Measurements from ENCODE around the gene PRDM1.

Gene PRDM1

GRCh38 chr6:106118835-106119431 lies 32.8 kb downstream of the PRDM1 start:
- DNase-seq, result peak; percentile 54

DNA sequence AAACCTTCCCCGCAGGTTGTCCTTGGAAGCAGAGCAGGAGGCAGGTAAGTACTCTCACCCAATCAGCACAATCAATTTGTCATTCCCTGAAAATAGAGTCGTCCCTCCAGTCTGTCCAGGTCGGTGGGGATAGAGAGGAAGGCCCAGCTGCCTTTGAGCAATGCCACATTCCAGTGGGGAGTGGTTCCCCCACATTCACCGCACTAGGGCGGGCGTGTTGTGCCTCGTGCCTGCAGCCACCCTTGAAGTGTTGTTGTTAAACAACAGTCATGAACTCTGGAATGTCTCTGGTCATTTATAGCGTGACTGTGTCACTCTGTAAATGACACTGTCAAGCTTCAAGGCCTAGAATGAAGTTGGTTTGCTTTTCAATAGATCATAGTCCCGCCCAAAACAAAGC lies 33.4 kb downstream of the PRDM1 start:
- no peak for DNase-seq

DNA sequence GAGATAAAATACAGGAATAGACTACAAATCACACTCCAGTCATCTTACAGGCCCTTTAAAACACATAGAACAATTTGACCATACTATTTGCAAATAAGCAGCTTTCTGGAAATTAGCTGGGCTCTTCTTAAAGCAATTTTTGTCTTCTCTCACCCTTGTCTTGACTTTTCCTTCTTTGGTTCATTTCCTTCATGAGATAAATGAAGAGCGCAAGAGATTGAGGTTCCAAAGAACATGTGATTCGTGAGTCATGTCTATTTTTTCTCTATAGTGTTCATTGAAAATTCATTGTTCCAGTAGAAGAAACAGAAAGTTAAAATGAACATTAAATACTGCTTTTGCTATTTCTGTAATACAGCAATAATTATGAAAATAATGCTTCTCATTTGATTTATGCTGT lies 33.9 kb downstream of the PRDM1 start:
- no peak for DNase-seq

- no peak for DNase-seq
These were observed 34.3 kb downstream of the PRDM1 start for GRCh38 chr6:106120406-106120805.

GRCh38 chr6:106122306-106122918 lies 36.3 kb downstream of the PRDM1 start:
- DNase-seq, result no peak

GRCh38 chr6:106122938-106123656 lies 37.0 kb downstream of the PRDM1 start:
- DNase-seq, result no peak

DNA sequence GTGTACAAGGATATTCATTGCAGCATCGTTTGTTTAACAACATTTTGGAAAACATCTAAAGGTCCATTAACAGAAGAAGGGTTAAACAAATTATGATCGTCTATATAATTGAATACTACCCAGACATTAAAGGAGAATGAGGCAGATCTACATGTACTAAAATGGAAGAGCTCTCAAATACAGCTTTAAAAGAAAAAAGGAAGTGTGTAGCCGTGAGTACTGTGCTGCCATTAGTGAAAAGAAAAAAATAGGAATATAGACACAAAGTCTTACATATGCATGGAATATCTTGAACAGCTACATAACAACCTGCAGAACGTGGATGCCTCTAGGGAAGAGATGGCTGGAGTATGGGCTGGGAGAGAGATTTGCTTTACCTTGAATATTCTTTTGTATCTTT lies 37.9 kb downstream of the PRDM1 start:
- DNase-seq, result no peak

GRCh38 chr6:106124437-106125430 lies 38.6 kb downstream of the PRDM1 start:
- DNase-seq, result no peak

- peak; percentile 62 for DNase-seq
These were observed 39.8 kb downstream of the PRDM1 start for GRCh38 chr6:106125925-106126435.

DNA sequence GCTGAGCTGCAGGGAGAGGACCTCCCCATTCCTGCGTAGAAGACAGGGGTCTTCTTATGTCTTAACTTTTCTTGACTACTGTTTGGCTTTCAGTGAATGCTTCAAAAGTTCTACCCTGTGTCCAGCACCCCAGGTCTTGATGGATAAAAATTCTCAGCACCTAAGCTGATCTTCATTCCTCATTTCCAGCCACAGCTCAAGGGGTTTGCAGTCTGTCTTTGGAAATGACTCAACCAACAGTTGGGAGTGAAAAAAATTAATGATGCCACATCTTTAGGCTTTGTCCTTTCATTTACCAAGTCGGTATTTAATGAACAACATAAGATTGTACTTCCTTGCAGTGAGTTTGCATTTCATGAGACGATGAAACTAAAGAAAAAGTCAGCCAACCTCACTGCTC lies 40.3 kb downstream of the PRDM1 start:
- no peak for DNase-seq

GRCh38 chr6:106128981-106129781 lies 43.0 kb downstream of the PRDM1 start:
- DNase-seq, result no peak

GRCh38 chr6:106132153-106132698 lies 46.1 kb downstream of the PRDM1 start:
- no peak for DNase-seq

GRCh38 chr6:106133040-106133439 lies 46.9 kb downstream of the PRDM1 start:
- no peak for DNase-seq

GRCh38 chr6:106134087-106134770 lies 48.1 kb downstream of the PRDM1 start:
- no peak for DNase-seq

- peak; percentile 35 for DNase-seq
These were observed 48.9 kb downstream of the PRDM1 start for GRCh38 chr6:106134906-106135634.

DNA sequence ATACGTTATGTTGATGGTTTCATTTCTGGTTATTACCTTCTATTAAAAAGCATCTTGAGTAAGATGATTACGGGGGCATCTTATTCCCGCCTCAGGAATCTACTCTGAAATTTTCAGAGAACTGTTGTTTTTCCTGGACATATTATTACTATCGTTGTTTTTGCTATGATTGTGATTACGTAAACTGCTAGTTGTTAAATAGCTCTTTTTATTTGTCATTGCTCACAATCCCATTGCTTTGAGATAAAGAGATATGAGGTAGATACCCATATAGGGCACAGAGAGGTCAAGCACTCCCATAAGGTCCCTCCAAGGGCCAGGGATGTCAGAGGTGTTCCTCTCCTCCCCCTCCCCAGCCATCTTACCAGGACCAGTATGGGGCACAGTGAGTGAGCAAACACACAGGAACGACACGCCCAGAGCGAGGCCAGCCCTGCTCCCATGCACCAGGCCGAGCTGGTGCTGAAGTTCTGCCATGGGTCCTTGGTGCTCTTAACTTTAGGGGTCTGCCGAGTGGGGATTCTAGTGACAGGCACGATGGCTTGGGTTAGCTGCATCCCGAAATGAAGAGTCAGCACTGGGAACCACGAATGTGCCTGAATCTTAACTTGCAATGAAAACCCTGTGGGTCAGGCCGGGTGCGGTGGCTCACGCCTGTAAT lies 49.9 kb downstream of the PRDM1 start:
- DNase-seq, result no peak

DNA sequence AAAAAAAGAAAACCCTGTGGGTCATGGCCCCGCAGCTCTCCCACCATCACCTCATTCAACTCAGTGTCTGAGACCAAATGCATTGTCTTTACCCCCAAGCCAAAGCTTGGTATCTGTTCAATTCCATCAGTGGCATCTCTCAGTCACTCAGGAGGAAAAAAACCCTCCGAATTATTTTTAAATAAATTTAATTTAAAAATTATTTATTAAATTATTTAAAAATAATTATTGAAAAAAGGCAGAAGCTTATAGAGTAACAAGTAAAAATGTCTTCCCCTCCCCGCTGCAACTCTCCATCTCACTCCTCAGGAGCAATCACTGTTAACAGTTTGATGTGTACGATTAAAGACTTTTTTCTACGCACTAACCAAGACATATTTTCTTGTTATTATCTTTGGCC lies 50.7 kb downstream of the PRDM1 start:
- no peak for DNase-seq

DNA sequence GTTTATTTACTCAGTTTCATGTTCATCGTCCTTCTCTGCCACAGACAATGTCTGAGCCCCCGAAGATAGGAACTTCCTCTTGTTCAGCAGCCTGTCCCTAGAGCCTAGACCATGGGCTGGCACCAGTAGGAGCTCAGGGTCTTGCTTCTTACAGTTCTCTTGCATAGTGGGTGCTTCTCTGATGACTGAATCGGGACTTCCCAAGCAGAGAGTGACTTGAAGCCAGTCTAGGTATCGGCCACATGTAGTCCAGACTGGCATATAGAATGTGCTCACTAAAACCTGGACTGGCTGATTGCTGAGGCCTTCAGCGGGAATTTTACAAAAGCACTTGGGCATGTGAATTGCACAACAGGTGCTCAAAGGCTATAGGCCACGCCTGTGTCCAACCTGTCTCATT lies 52.0 kb downstream of the PRDM1 start:
- DNase-seq, result no peak

GRCh38 chr6:106141441-106142237 lies 55.5 kb downstream of the PRDM1 start:
- peak; percentile 70 for DNase-seq
